ENCODE data around the gene LZTS2.

GRCh38 chr10:101042118-101042517, 42.5 kb downstream of the LZTS2 start:
- TF ChIP-seq ISL1 (CRISPR knock-in tag; IDR thresholded peaks at IDR 0.05) (no peak), TSHZ2 (CRISPR knock-in tag; IDR thresholded peaks at IDR 0.05) (no peak), CSDC2 (CRISPR knock-in tag; IDR thresholded peaks at IDR 0.05) (no peak), ZNF70 (CRISPR knock-in tag; IDR thresholded peaks at IDR 0.05) (no peak), PATZ1 (CRISPR knock-in tag; IDR thresholded peaks at IDR 0.05; ENCODE audit: borderline replicate concordance) (no peak), ZFP30 (CRISPR knock-in tag; IDR thresholded peaks at IDR 0.05) (no peak), RARB (CRISPR knock-in tag; IDR thresholded peaks at IDR 0.05) (no peak), SNAI2 (CRISPR knock-in tag; IDR thresholded peaks at IDR 0.05) (no peak), ARNTL (CRISPR knock-in tag; IDR thresholded peaks at IDR 0.05; ENCODE audit: borderline replicate concordance, low read depth) (no peak), ZNF565 (CRISPR knock-in tag; conservative IDR thresholded peaks at IDR 0.05; ENCODE audit: low read depth) (no peak), CREB5 (CRISPR knock-in tag; IDR thresholded peaks at IDR 0.05; ENCODE audit: low read depth) (no peak), ZNF8 (CRISPR knock-in tag; IDR thresholded peaks at IDR 0.05) (no peak), CSRNP3 (CRISPR knock-in tag; IDR thresholded peaks at IDR 0.05) (no peak), PPARA (CRISPR knock-in tag; IDR thresholded peaks at IDR 0.05; ENCODE audit: borderline replicate concordance) (no peak)

Data from SK-N-SH treated with all-trans-retinoic acid at 6 μM for 48 hours (cell line).